ENCODE data around the gene ATG9B.
A peak's percentile ranks its signal among the peaks of the same experiment; 100 is the strongest.

The ATG9B gene

GRCh38 chr7:150977382-150978125 is 46.7 kb downstream of the ATG9B start:
- DNase-seq: no peak

DNA sequence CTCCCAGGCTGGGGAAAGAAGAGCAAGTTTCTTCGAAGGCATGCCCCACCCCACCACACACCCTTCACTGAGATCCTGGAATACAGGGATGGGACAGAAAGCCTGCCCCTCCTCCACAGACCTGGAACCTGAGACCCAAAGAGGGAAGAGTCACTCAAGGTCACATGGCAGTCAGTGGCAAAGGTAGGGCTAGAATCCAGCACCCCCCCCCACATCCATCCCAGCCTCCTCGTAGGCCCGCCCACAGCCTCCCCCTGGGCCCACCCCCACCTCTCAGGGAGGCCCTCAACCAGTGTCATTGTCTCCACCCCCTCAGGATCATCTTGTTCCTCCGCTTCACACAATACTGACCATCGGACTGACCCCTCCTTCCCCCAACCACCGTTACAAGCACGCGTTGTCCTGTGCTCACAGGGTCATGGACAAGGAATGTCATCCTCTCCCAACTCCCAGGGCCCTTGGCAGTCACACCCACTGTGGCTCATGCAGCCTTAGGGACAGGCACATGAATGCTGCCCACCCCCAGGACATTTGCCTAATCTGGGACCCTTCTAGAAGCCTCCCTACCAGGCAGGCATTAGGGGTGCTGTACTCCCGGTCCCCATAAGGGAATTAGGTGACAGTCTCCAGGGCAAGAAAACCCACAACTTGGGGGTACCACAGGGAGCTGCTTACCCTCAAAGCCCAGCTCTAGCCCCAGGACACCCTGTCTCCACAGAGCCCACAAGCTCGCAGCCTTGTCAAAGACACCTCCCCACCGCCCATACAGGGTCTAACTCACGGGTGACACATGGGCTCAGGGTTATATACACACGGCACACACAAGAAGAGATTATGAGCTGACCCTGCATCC is 47.5 kb downstream of the ATG9B start:
- DNase-seq: no peak

- no peak for DNase-seq
These were observed 48.6 kb downstream of the ATG9B start for GRCh38 chr7:150975536-150976319.

GRCh38 chr7:150974468-150975391 is 49.6 kb downstream of the ATG9B start:
- DNase-seq: peak; percentile 71

GRCh38 chr7:150973571-150974451 is 50.5 kb downstream of the ATG9B start:
- DNase-seq: no peak

DNA sequence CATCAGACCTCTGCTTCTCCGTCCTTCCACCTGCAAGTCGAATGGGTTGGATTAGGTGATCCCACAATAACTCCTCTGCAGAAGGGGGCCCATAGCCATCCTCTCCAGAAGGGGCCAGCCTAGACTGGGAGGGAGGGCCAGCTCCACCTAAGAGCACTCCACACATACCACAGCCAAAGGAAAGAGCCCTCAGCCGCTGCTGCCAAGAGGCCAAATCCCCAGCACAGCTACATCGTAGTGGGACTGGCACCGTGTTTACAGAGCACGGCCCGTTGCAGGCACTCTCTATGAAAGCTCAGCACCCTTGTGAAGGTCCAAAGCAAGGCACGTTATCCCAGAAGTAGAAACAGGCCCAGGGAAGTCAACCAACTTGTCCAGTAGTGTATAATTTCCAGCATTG is 51.6 kb downstream of the ATG9B start:
- no peak for DNase-seq

DNA sequence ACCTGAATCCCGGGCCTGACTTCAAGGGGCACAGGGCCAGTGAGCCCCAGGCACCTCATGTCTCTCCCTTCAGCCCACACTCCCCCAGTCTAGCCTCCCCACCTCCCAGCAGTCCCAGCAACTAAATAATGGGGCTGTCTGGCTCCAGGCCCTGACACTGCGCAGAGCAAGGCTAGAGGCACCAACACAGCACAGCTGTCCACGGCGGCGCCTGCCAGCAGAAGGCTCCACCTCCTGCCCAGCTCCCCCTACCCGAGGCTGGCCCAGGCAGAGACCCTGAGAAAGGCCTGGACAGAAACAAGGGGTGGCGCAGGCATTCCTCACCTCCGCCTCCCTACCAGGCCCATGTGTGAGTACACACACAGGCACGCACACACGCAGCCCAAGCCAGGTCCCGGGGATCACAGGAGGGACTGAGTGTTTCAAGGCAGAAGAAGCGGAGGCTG is 52.2 kb downstream of the ATG9B start:
- no peak for DNase-seq

DNA sequence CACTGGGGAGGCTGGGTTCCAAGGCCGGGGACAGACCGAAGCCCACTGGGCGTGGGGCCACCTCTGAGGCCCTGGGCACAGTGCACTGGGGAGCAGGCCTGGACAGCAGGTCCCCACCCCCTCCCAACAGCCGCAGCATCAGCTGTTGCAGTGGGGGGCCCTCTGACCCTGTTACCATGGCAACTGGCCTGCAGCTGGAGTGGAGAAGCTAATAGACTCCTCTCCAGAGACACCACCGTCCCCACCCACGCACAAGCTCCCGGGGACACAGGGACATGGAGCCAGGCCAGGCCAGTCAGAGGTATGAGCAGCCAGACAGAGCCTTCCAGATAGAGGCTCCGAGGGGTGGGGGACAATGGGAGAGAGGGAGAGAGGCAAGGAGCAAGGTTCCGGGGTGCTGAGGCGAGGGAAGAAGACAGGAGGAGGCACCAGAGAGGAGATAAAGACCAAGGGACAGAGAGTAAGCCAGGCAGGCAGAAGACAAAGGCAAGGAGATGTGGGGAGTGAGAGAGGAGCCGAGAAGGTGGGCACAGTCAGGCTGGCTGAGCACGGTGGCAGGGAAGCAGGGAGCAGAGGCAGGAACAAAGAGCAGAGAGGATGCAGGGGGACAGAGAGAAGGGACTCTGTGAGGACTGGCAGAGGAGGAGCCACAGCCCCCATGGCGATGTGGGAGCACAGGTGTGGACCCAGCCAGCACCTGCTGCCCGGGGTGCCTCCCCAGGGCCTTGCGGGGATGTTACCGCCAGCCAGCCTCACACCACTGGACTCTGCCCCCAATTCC is 52.9 kb downstream of the ATG9B start:
- DNase-seq: no peak

GRCh38 chr7:150970424-150970823 is 53.9 kb downstream of the ATG9B start:
- DNase-seq: no peak

DNA sequence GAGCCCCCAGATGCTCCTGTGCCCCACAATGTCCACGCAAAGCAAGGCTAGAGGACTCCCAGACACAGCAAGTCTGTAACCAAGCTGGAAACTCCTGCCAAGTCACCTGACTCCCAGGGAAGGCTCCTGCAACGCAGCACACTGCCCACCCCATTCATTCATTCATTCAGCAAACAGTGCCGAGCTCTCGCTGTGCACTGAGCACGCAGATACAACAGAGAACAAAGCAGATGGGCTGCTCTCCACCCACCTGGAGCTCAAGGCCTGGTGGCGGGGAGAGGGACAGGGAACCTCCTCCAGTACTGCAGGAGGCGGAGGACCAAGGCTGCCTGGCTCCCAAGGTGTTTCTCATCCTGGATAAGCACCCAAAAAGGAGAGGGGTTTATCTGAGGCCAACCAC is 54.8 kb downstream of the ATG9B start:
- no peak for DNase-seq

DNA sequence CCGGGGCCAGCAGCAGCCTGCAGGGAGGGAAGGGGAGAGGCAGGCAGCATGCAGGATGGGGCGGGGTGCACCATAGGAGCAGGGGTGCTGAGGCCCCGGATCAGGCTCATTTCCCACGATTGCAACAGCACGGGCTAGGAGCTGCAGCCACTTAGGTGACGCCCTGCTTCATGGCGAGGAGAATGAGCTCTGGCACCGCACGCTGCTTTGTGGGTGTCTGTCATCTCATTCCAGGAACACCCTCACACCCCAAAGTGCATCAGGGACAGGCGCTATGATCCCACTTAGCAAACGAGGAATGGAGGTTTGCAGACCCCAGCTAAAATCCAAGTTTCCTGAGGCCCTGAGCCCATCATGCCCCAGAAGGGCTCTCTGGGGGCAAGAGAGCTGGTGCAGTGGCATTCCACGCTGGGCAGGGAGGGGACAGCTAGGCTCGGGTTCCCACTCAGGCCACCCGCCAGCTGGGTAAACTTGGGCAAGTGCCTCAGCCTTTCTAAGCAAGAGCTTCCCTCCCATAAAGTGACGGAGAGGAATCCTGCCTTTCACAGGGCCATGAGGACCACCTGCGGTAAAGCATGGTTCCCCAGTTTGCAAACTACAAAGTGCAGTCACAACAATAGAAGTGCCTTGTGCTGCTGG is 55.4 kb downstream of the ATG9B start:
- DNase-seq: no peak

DNA sequence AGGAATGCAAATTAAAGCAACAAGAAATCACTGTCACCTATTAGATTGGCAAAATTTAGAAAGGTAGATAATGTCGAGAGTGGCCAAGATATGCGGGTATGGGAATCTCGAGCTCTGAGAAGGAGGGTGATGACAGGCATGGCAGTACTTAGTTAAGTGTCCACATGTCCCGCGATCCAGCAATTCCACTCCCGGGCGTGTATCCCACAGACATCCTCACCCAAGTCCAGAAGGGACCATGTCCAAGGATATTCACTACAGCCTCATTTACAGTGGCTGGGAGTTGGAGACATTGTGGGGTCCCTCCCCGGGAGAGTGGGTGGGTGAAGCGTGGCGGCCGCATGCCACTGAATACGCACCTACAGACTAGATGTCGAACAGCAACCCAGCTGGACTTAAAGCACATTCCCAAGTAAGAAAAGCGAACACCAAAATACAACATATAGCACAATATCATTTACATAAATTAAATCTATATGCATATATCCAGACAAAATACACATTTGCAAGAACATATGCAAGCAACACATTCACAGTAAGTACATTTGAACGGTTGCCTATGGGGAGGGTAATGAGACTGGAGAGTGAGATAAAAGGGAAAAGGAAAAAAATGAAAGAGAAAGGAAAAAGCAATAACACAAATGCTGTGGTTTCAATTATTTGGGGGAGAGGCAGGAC is 56.1 kb downstream of the ATG9B start:
- no peak for DNase-seq

- DNase-seq: no peak
These were observed 56.9 kb downstream of the ATG9B start for GRCh38 chr7:150967349-150967748.

DNA sequence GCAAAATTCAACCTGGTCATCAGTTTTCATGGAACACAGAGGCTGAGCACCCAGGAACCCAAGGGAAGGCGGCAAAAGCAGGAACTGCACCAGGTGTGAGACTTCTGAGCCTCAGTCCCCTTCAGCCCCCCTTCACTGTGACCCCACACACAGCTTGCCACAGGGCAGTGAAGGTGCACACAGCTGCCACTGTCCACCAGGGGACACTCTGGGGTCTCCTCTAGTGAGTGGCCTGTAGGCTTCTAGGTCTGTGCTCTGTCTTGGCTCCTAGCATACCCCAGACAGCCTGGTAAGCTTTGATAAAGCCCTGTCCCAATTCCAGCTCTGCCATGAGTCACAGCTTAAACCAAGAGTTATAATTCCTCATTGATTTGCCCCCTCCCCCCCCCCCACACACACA is 58.3 kb downstream of the ATG9B start:
- no peak for DNase-seq

DNA sequence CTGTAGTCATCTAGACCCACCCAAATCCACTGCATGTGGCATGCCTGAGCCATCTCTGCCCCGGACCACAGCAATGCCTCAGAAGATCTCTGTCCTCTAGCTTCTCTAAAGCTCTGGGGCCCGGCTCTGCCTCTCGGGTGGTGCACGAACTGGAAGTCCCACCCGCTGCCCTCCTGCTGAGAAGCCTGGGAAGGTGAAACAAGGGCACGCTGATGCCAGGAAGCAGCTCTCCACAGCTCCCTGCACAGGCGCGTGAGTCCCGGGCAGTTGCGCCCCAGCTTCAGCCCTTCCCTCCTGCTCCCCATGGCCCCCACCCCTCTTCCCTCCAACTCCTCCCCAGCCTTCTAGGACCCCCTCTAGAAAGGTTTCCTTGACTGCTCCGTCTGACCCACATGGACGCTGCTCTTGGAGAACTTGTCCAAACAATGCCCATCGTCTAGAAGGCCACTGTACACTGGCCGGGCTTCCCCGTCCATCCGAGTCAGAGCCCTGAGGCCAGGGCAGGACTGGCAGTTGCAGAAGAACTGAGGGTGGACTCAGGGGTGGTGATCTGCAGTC is 58.9 kb downstream of the ATG9B start:
- no peak for DNase-seq

All from stimulated activated CD4-positive, alpha-beta T cell treated with anti-CD3 and anti-CD28 coated beads, Interleukin-1b, Interleukin-23, amount 100 ng/mL, for 48 hours (primary cell).